ENCODE measurements around the gene SMO.

DNA sequence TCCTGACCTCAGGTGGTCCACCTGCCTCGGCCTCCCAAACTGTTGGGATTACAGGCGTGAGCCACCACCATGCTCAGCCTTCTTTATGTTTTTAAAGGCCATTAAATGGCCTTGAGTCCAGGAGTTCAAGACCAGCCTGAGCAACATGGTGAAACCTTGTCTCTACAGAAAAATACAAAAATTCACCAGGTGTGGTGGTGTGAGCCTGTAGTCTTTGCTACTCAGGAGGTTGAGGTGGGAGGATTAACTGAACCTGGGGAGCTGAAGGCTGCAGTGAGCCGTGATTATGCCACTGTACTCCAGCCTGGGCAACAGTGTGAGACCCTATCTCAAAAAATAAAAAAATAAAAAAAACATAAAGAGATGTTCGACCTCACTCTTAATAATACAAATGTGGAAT, 11.0 kb downstream of the SMO start:
- TF ChIP-seq, protein P1, sequence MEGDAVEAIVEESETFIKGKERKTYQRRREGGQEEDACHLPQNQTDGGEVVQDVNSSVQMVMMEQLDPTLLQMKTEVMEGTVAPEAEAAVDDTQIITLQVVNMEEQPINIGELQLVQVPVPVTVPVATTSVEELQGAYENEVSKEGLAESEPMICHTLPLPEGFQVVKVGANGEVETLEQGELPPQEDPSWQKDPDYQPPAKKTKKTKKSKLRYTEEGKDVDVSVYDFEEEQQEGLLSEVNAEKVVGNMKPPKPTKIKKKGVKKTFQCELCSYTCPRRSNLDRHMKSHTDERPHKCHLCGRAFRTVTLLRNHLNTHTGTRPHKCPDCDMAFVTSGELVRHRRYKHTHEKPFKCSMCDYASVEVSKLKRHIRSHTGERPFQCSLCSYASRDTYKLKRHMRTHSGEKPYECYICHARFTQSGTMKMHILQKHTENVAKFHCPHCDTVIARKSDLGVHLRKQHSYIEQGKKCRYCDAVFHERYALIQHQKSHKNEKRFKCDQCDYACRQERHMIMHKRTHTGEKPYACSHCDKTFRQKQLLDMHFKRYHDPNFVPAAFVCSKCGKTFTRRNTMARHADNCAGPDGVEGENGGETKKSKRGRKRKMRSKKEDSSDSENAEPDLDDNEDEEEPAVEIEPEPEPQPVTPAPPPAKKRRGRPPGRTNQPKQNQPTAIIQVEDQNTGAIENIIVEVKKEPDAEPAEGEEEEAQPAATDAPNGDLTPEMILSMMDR (IDR thresholded peaks at IDR 0.05 in 2 of 3, conservative IDR thresholded peaks at IDR 0.05 in 1 of 3; ENCODE audit: borderline replicate concordance in 1 of 3, insufficient read depth in 1 of 3, low read depth in 2 of 3, low read length in 2 of 3): no peak
- TF ChIP-seq ZFX (IDR thresholded peaks at IDR 0.05) (no peak), POLR2A (IDR thresholded peaks at IDR 0.05; ENCODE audit: borderline replicate concordance, extremely low read depth, insufficient read depth, insufficient read length) (no peak), POLR2AphosphoS5 (IDR thresholded peaks at IDR 0.05; ENCODE audit: low read depth, low read length) (no peak)
